HFFc6 (cell line): ENCODE data around the gene RESF1. TPM values are rescaled to one million over a fixed set of nuclear protein-coding genes. Genes with fewer than 3 reads are reported as not detected.
"Not testable (repeated sequence)": the region's sequence is repeated elsewhere in the genome, so short reads cannot be mapped to it uniquely, and the experiment has no call there.

Experiments used
- DNase-seq: peaks from one replicate; pipeline ENCODE4 v3.0.0-alpha.2; 2018
- H3K27ac Mint-ChIP-seq: 2 replicates; pipeline ENCODE4 v1.8.0; 2020; ENCODE audit warnings: mild to moderate bottlenecking, mixed read lengths
- H3K27me3 Mint-ChIP-seq: 2 replicates; pipeline ENCODE4 v1.8.0; 2021; ENCODE audit warnings: mild to moderate bottlenecking, moderate library complexity, mixed read lengths; ENCODE audit not compliant: insufficient read depth
- H3K36me3 Mint-ChIP-seq: 2 replicates; pipeline ENCODE4 v1.8.0; 2021; ENCODE audit warnings: low read depth, mixed read lengths
- H3K4me1 Mint-ChIP-seq: 2 replicates; pipeline ENCODE4 v1.8.0; 2020; ENCODE audit warnings: low read depth, mixed read lengths
- H3K4me3 Mint-ChIP-seq: 2 replicates; pipeline ENCODE4 v1.8.0; 2020; ENCODE audit warnings: mild to moderate bottlenecking, moderate library complexity, mixed read lengths
- H3K9me3 Mint-ChIP-seq: 2 replicates; pipeline ENCODE4 v1.8.0; 2020; ENCODE audit warnings: mild to moderate bottlenecking, mixed read lengths
- total RNA-seq, 6 experiments: library from RNA; stranded (reverse); fragmentation: NEBNext Ultra II Directional; extraction: Animal tissue kit (Norgen Biotek cat#: 25700); gene quantifications; 2 replicates in 1 of 6; 3 replicates in 5 of 6; pipeline ENCODE4 v1.2.3, GENCODE V29; 2021
- TF ChIP-seq, protein P1 (sequence below): fragments of 200-600 bp; sonication (generic); IDR thresholded peaks from 2 replicates; pipeline ENCODE4 v1.5.0; 2021; ENCODE audit warnings: antibody characterized with exemption, mild to moderate bottlenecking

RESF1 gene
- total RNA-seq, 6 experiments from 2014 or later: 7.0 to 10.1 (median 9.1) TPM

DNA sequence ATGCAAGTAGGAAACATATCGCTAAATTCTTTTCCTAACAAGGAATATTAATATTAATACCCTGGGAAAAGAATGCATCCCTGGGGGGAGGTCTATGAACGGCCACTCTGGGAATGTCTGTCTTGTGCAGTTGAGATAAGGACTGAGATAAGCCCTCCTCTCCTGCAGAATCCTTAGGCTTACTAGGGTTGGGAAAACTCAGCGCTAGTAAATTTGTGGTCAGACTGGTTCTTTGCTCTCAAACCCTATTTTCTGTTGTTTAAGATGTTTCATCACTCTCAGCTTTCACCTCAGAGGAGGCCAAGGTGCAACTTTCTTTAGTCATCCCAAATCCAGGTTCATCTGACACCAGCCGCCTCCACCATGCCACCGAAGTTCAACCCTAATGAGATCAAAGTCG lies 11.2 kb upstream of the RESF1 start:
- TF ChIP-seq, protein P1, sequence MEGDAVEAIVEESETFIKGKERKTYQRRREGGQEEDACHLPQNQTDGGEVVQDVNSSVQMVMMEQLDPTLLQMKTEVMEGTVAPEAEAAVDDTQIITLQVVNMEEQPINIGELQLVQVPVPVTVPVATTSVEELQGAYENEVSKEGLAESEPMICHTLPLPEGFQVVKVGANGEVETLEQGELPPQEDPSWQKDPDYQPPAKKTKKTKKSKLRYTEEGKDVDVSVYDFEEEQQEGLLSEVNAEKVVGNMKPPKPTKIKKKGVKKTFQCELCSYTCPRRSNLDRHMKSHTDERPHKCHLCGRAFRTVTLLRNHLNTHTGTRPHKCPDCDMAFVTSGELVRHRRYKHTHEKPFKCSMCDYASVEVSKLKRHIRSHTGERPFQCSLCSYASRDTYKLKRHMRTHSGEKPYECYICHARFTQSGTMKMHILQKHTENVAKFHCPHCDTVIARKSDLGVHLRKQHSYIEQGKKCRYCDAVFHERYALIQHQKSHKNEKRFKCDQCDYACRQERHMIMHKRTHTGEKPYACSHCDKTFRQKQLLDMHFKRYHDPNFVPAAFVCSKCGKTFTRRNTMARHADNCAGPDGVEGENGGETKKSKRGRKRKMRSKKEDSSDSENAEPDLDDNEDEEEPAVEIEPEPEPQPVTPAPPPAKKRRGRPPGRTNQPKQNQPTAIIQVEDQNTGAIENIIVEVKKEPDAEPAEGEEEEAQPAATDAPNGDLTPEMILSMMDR: no peak
- Mint-ChIP-seq H3K27ac (no peak overlapping the region), H3K36me3 (peaks cover 5% of the 10 kb centered on the region; the same call in 1 of the 2 replicates), H3K27me3 (peaks cover 17% of the 10 kb centered on the region), H3K4me3 (no peak overlapping the region), H3K4me1 (no peaks in the 10 kb centered on the region), H3K9me3 (peaks cover 10% of the 10 kb centered on the region)
- DNase-seq: no peak

DNA sequence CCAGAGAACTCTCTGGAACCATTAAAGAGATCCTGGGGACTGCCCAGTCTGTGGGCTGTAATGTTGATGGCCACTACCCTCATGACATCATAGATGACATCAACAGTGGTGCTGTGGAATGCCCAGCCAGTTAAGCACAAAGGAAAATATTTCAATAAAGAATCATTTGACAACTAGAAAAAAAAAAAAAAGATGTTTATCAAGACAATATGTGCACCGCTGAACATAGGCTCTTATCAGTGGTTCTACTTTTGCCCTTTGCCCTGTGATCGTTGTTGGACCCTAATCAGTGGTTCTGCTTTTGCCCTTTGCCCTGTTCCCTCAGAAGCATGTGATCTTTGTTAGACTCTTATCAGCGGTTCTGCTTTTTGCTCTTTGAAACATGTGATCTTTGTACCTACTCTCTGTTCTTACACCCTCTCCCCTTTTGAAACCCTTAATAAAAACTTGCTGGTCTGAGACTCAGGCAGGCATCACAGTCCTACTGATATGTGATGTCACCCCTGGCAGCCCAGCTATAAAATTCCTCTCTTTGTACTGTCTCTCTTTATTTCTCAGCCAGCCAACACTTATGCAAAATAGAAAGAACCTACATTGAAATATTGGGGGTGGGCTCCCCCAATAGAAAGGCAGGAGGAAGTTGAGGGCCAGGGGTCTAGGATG lies 10.4 kb upstream of the RESF1 start:
- H3K4me1 Mint-ChIP-seq, H3K36me3 Mint-ChIP-seq, H3K4me3 Mint-ChIP-seq, H3K27ac Mint-ChIP-seq, H3K9me3 Mint-ChIP-seq, DNase-seq: not testable (repeated sequence)
- H3K27me3 Mint-ChIP-seq: peaks cover 11% of the 10 kb centered on the region

DNA sequence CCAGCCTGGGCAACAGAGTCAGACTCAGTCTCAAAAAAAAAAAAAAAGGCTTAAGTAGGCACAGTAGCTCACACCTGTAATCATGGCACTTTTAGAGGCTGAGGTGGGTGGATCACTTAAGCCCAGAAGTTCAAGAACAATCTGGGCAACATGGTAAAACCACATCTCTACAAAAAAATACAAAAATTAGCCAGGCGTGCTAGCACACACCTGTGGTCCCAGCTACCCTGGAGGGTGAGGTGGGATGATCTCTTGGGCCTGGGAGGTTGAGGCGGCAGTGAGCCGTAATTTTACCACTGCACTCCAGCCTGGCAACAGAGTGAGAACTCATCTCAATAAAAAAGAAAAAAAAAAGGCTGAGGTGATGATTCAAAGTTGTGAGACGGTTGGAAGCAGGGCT lies 9.1 kb upstream of the RESF1 start:
- peaks cover 10% of the 10 kb centered on the region for H3K9me3 Mint-ChIP-seq
- H3K27me3 Mint-ChIP-seq: peaks cover 12% of the 10 kb centered on the region

DNA sequence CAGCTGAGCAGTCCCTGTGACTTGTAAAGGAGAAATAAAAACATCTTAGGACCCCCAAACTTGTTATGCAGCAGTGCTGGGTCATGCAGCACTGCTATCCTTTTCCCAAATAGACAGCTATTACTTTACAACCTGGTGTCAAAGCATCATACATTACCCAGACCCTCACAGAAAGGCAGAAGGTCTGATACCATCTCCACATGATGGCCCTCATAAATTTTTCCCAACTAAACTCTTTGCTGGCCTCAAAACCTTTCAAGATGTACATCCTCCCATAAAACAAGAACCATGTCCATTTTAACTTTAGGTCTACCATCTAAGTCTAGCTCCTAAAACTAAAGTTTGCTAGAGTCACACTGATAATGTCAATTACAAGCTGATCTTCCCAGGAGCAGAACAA lies 8.7 kb upstream of the RESF1 start:
- DNase-seq: no peak
- Mint-ChIP-seq H3K9me3 (peaks cover 10% of the 10 kb centered on the region), H3K36me3 (peaks cover 5% of the 10 kb centered on the region; the same call in 1 of the 2 replicates), H3K4me1 (no peaks in the 10 kb centered on the region), H3K27me3 (peaks cover 13% of the 10 kb centered on the region), H3K27ac (no peak overlapping the region), H3K4me3 (no peak overlapping the region)
- TF ChIP-seq, protein P1: no peak

More for the DNA sequence above, 9.1 kb upstream of the RESF1 start:
- no peak for DNase-seq
- no peak overlapping the region for H3K27ac Mint-ChIP-seq
- H3K4me1 Mint-ChIP-seq: no peaks in the 10 kb centered on the region
- H3K4me3 Mint-ChIP-seq: no peak overlapping the region
- peaks cover 5% of the 10 kb centered on the region; the same call in 1 of the 2 replicates for H3K36me3 Mint-ChIP-seq
- TF ChIP-seq, protein P1: no peak

DNA sequence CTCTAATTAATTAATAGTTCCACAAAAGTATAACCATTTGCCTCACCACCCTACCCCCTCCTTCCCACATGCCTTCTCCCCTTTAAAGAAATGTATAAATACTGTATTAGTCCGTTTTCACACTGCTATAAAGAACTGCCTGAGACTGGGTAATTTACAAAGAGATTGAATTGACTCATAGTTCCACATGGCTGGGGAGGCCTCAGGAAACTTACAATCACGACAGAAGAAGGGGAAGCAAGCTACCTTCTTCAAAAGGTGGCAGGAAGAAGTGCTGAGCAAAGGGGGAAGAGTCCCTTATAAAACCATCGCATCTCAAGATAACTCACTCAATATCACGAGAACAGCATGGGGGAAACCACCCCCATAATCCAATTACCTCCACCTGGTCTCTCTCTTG lies 8.2 kb upstream of the RESF1 start:
- DNase-seq: no peak
- H3K36me3 Mint-ChIP-seq: peaks cover 5% of the 10 kb centered on the region; the same call in 1 of the 2 replicates
- H3K4me3 Mint-ChIP-seq: no peak overlapping the region

DNA sequence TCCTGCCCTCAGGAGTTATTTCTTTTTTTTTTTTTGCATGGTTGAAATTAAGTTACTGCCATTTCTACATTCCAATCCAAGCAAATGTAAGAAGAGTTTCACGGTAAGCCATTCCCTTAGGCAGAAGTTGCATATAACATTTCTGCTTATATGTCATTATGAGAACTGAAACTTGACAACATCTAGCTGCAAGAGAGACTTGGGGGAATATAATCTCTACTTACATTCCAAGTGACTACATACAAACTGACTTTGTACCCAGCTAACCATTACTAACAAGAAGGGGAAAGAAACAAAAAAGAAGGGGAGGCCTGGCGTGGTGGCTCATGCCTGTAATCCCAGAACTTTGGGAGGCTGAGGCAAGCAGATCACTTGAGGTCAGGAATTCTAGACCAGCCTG lies 7.3 kb upstream of the RESF1 start:
- peaks cover 10% of the 10 kb centered on the region for H3K9me3 Mint-ChIP-seq
- TF ChIP-seq, protein P1: no peak
- H3K27ac Mint-ChIP-seq: no peak overlapping the region
- no peak overlapping the region for H3K4me3 Mint-ChIP-seq
- H3K27me3 Mint-ChIP-seq: peaks cover 13% of the 10 kb centered on the region
- H3K4me1 Mint-ChIP-seq: no peaks in the 10 kb centered on the region
- no peak for DNase-seq
- peaks cover 5% of the 10 kb centered on the region; the same call in 1 of the 2 replicates for H3K36me3 Mint-ChIP-seq

More for the DNA sequence above, 8.2 kb upstream of the RESF1 start:
- peaks cover 10% of the 10 kb centered on the region for H3K9me3 Mint-ChIP-seq
- peaks cover 13% of the 10 kb centered on the region for H3K27me3 Mint-ChIP-seq
- TF ChIP-seq, protein P1: no peak
- H3K4me1 Mint-ChIP-seq: no peaks in the 10 kb centered on the region
- H3K27ac Mint-ChIP-seq: no peak overlapping the region
